GM06990 (cell line): ENCODE data around the gene MATN4.
A peak's percentile ranks its signal among the peaks of the same experiment; 100 is the strongest.

Source experiments
- DNase-seq: peaks from one replicate; pipeline ENCODE4 v3.0.0-alpha.2; 2011; ENCODE audit not compliant: insufficient read length; ENCODE audit errors: extremely low read depth
- H3K27me3 ChIP-seq: replicated peaks from 2 replicates; pipeline ENCODE4 v1.6.0; 2011; ENCODE audit warnings: low read length; ENCODE audit not compliant: control insufficient read depth, insufficient read depth
- H3K36me3 ChIP-seq: 2 replicates; pipeline ENCODE4 v1.5.1; 2011; ENCODE audit warnings: low read length; ENCODE audit not compliant: control insufficient read depth, insufficient read depth
- H3K4me3 ChIP-seq: replicated peaks from 2 replicates; pipeline ENCODE4 v1.5.1; 2011; ENCODE audit warnings: low read depth, mild to moderate bottlenecking, control low read depth, low read length
- TF ChIP-seq, protein P1 (sequence below): IDR thresholded peaks from 2 replicates; pipeline ENCODE4 v1.5.1; 2011; ENCODE audit warnings: low read length, control low read depth, mild to moderate bottlenecking, inconsistent platforms; ENCODE audit not compliant: insufficient read depth, poor library complexity, severe bottlenecking

Gene MATN4

DNA sequence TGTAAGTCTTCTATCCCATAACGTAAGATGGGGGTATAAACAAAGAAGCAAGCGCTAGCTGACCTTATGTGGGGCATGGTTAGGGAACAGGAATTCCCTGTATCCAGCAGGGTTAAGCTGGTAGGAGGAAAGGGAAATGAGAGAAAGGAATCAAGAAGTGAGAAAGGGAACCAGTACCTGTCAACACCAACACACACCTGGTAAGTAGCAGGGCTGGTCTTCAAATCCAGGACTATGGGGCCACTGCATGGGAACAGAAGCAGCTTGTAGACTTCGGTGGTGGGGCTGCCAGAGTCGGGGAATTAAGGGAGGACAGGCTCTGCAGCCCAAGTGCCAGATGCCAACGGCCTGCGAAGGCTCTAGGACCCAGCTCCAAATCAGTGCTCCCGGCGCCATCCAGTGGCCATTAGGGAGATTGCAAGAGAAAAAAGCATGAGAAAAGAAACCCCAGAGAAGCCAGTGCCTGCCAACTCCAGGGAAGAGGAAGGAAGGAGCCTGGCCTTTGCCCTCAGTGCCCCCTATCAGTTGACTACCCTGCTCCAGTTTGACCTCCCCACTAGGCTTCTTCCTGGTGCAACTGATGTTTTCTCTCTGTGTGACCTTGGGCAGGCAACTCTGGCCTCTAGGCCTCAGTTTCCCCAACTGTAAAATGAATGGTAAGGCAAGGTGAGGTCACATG lies 17.3 kb downstream of the MATN4 start:
- H3K27me3 ChIP-seq = no peaks in the 10 kb centered on the region

DNA sequence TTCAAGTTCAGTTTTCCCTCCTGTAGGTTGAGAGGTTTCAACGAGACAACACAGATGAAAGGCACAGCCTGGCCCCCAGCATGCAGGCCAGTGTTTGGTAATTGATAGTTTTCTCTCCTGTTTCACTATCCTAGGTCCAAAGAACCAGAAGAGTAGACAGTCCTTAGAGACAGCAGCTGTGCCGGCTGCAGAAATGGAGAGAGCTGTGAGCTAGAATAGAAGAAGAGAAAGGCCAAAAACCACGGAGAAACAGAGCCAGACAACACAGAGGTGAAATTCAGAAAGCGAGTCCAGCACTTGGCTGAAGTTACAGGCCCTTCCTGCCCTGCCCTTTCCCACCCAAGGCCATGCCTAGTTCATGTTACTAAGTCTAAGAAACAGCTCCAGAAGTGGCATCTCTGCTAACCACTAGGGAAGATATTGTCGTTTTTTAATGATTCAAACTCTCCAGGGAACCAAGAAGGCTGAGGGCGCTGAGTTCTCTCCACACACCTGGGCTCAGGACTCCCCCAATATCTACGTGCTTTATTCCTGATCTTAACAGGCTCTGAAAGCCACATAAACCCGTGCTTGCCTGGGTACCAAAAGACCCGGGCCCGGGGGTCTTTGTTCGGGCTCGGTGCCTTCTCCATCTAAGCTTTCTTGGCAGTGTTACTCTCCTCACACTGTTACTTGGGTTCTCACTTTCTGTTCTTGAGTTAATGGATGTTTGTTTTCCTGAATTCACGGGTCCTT lies 18.0 kb downstream of the MATN4 start:
- no peaks in the 10 kb centered on the region for H3K27me3 ChIP-seq
- no peak for DNase-seq

More for the DNA sequence above, 17.3 kb downstream of the MATN4 start:
- H3K4me3 ChIP-seq = no peak overlapping the region
- no peaks in the 10 kb centered on the region for H3K36me3 ChIP-seq
- TF ChIP-seq, protein P1, sequence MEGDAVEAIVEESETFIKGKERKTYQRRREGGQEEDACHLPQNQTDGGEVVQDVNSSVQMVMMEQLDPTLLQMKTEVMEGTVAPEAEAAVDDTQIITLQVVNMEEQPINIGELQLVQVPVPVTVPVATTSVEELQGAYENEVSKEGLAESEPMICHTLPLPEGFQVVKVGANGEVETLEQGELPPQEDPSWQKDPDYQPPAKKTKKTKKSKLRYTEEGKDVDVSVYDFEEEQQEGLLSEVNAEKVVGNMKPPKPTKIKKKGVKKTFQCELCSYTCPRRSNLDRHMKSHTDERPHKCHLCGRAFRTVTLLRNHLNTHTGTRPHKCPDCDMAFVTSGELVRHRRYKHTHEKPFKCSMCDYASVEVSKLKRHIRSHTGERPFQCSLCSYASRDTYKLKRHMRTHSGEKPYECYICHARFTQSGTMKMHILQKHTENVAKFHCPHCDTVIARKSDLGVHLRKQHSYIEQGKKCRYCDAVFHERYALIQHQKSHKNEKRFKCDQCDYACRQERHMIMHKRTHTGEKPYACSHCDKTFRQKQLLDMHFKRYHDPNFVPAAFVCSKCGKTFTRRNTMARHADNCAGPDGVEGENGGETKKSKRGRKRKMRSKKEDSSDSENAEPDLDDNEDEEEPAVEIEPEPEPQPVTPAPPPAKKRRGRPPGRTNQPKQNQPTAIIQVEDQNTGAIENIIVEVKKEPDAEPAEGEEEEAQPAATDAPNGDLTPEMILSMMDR = peak; percentile 93
- DNase-seq = no peak

DNA sequence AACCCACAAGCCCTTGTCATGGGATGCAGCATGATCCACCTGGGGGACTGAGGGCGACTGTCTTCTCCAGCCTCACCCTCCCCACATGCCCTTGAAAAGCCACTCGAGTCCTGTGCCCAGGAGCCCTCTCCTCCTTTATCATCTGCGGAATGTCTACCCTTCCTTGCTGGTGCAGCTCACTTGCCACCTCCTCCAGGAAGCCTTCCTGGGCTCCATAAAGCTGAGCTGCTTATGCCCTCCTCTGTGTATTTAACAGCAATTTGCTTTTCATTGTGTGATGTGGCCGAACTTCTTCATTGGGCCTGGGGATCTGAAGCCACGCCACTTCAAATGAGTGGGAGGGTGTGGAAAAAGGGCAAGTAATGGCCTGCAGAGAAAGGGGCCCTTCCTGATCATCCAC lies 19.2 kb downstream of the MATN4 start:
- Histone ChIP-seq H3K36me3 (no peaks in the 10 kb centered on the region), H3K27me3 (no peaks in the 10 kb centered on the region), H3K4me3 (no peak overlapping the region)
- TF ChIP-seq, protein P1 = no peak
- DNase-seq = no peak

More for the DNA sequence above, 18.0 kb downstream of the MATN4 start:
- Histone ChIP-seq H3K4me3 (no peak overlapping the region), H3K36me3 (no peaks in the 10 kb centered on the region)
- TF ChIP-seq, protein P1 = no peak

DNA sequence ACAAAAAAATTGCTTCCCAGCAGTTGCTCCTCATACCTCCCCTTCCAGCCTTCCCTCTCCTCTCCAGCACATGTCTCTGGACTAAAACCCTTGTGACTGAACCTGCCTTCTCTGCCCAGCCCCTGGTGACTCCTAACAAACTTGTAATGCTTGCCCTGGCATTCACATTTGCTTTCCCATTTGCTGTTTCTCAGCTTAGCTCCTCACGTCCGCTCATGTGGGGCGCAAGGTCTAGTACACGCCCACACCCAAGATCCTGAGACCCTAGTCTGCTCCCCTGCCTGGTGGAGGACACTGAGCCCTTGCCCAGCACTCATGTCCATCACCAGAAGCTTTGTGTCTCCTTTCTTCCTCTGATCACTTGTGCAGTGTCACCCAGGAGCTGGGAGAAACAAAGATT lies 19.7 kb downstream of the MATN4 start:
- TF ChIP-seq, protein P1 = no peak
- H3K4me3 ChIP-seq = no peak overlapping the region
- no peaks in the 10 kb centered on the region for H3K36me3 ChIP-seq
- no peaks in the 10 kb centered on the region for H3K27me3 ChIP-seq
- no peak for DNase-seq

DNA sequence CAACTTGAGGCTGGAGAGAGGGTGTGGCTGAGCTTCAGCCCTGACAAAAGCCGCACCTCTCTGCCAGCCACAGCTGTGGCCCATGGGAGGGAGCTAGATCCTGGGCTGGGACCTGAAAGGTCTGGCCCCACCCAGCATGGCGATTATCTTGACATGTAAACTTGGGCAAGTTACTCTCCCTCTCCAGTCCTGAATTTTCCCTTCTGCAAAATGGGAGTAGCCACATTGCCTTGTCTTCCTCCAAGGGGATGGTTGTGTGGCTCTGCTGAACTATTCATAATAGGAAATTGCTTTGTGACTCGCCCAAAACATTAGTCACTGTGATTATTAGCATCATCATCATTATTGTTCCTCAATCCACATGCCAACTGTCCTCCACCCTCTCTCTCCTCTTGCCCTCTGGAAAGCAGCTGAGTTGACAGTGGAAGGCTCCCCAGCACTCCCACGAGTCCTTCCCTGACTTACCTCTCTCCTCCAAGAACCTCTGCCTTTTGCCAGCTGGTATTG lies 24.5 kb downstream of the MATN4 start:
- DNase-seq = no peak
- TF ChIP-seq, protein P1 = no peak
- no peaks in the 10 kb centered on the region for H3K36me3 ChIP-seq

More for the DNA sequence above, 24.5 kb downstream of the MATN4 start:
- Histone ChIP-seq H3K27me3 (no peaks in the 10 kb centered on the region; the same call in 1 of the 2 replicates), H3K4me3 (no peak overlapping the region)
